ENCODE results near the gene C2orf72.

DNA sequence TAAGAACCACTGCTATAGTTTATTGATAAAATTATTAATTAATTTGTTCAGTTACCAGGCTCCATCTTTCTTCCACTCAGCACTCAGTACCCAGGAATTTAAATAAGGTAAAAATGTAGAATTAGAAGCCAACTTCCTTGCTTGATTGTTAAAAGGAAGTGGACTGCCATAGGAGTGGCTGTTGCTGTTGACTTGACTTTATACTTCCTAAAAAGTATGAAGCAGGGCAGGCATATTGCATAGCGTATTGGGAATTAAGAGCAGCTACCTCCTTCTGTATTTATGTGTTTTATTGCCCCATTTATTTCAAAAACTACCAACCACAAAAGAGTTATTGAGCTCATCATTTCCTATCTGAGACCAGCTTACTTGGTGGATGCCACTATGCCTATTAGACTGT is 47.2 kb downstream of the C2orf72 start:
- TF ChIP-seq POLR2AphosphoS5 (IDR thresholded peaks at IDR 0.05): no peak
- TF ChIP-seq, protein P1, sequence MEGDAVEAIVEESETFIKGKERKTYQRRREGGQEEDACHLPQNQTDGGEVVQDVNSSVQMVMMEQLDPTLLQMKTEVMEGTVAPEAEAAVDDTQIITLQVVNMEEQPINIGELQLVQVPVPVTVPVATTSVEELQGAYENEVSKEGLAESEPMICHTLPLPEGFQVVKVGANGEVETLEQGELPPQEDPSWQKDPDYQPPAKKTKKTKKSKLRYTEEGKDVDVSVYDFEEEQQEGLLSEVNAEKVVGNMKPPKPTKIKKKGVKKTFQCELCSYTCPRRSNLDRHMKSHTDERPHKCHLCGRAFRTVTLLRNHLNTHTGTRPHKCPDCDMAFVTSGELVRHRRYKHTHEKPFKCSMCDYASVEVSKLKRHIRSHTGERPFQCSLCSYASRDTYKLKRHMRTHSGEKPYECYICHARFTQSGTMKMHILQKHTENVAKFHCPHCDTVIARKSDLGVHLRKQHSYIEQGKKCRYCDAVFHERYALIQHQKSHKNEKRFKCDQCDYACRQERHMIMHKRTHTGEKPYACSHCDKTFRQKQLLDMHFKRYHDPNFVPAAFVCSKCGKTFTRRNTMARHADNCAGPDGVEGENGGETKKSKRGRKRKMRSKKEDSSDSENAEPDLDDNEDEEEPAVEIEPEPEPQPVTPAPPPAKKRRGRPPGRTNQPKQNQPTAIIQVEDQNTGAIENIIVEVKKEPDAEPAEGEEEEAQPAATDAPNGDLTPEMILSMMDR (IDR thresholded peaks at IDR 0.05): no peak
- TF ChIP-seq POLR2A (IDR thresholded peaks at IDR 0.05): no peak
- no peak for TF ChIP-seq EP300 (IDR thresholded peaks at IDR 0.05)

Measured in sigmoid colon (tissue), 4 donors.